Measurements from ENCODE around the gene EFR3B.
"Not testable (repeated sequence)": the region's sequence is repeated elsewhere in the genome, so short reads cannot be mapped to it uniquely, and the experiment has no call there.

Gene EFR3B

GRCh38 chr2:25159949-25160348 lies 118.1 kb downstream of the EFR3B start:
- no peak for DNase-seq

- no peak for DNase-seq
Observed at GRCh38 chr2:25160376-25160775, 118.5 kb downstream of the EFR3B start.

GRCh38 chr2:25161055-25161781 lies 119.3 kb downstream of the EFR3B start:
- peak; percentile 53 for DNase-seq

- DNase-seq = not testable (repeated sequence)
Observed at GRCh38 chr2:25162061-25162460, 120.2 kb downstream of the EFR3B start.

GRCh38 chr2:25164561-25164960 lies 122.7 kb downstream of the EFR3B start:
- DNase-seq = no peak

- DNase-seq = peak; percentile 32
Observed at GRCh38 chr2:25165992-25166875, 124.4 kb downstream of the EFR3B start.

- peak; percentile 6 for DNase-seq
Observed at GRCh38 chr2:25168256-25169072, 126.6 kb downstream of the EFR3B start, which contains the start of gene POMC. Gene POMC (minus strand): TSS chr2:25168580. CDS start chr2:25164772, 3,808 bp downstream.

- no peak for DNase-seq
Observed at GRCh38 chr2:25169073-25169470, 127.2 kb downstream of the EFR3B start.

GRCh38 chr2:25170888-25171287 lies 129.0 kb downstream of the EFR3B start:
- DNase-seq = no peak

- no peak for DNase-seq
Observed at GRCh38 chr2:25173719-25174118, 131.8 kb downstream of the EFR3B start.

GRCh38 chr2:25174192-25174861 lies 132.5 kb downstream of the EFR3B start:
- DNase-seq = no peak

- DNase-seq = no peak
Observed at GRCh38 chr2:25176138-25176537, 134.3 kb downstream of the EFR3B start.

GRCh38 chr2:25176541-25177181 lies 134.8 kb downstream of the EFR3B start:
- DNase-seq = no peak

GRCh38 chr2:25177211-25177611 lies 135.3 kb downstream of the EFR3B start:
- DNase-seq = no peak

- no peak for DNase-seq
Observed at GRCh38 chr2:25178976-25179375, 137.1 kb downstream of the EFR3B start.

- no peak for DNase-seq
Observed at GRCh38 chr2:25184254-25184653, 142.4 kb downstream of the EFR3B start.

GRCh38 chr2:25187729-25188350 lies 146.0 kb downstream of the EFR3B start:
- DNase-seq = no peak

GRCh38 chr2:25188405-25188804 lies 146.5 kb downstream of the EFR3B start:
- no peak for DNase-seq

GRCh38 chr2:25190536-25190935 lies 148.7 kb downstream of the EFR3B start:
- no peak for DNase-seq

GRCh38 chr2:25194576-25195122 lies 152.8 kb downstream of the EFR3B start:
- no peak for DNase-seq
